Measurements from ENCODE around the gene YIPF4.
A peak's percentile ranks its signal among the peaks of the same experiment; 100 is the strongest.

DNA sequence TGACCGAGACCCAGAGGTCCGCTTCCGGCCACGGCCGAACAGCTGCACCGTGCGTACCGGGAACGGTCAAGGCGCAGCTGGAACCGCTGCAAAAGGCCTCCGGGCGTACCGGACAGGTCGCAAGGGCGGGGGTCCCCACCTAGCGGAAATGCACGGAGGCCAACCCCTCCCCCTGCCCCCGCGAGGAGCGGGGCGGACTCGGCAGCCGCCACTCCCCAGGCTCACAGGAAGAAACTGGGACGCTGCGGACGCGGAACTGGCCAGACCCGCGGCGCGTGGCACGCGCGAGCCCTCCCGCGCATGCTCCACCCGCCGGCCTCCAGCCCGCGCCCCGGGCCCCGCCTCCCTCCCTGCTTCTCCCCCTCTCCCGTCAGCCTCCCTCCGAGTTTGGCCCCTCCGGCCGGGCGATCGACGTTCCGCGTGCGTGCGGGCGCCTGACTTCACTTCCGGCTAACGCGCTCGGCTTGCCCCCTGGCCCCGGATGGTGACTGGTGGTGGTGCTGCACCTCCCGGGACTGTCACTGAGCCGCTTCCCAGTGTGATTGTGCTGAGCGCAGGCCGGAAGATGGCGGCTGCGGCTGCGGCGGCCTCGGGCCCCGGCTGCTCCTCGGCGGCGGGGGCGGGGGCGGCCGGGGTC lies 79.1 kb downstream of the YIPF4 start, which contains the start of gene BIRC6:
- TF ChIP-seq, protein P1, sequence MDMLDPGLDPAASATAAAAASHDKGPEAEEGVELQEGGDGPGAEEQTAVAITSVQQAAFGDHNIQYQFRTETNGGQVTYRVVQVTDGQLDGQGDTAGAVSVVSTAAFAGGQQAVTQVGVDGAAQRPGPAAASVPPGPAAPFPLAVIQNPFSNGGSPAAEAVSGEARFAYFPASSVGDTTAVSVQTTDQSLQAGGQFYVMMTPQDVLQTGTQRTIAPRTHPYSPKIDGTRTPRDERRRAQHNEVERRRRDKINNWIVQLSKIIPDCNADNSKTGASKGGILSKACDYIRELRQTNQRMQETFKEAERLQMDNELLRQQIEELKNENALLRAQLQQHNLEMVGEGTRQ (IDR thresholded peaks at IDR 0.05; ENCODE audit: low read depth, low read length) = peak; percentile 46; the same call in 1 of the 2 replicates
- TF ChIP-seq, protein P2, sequence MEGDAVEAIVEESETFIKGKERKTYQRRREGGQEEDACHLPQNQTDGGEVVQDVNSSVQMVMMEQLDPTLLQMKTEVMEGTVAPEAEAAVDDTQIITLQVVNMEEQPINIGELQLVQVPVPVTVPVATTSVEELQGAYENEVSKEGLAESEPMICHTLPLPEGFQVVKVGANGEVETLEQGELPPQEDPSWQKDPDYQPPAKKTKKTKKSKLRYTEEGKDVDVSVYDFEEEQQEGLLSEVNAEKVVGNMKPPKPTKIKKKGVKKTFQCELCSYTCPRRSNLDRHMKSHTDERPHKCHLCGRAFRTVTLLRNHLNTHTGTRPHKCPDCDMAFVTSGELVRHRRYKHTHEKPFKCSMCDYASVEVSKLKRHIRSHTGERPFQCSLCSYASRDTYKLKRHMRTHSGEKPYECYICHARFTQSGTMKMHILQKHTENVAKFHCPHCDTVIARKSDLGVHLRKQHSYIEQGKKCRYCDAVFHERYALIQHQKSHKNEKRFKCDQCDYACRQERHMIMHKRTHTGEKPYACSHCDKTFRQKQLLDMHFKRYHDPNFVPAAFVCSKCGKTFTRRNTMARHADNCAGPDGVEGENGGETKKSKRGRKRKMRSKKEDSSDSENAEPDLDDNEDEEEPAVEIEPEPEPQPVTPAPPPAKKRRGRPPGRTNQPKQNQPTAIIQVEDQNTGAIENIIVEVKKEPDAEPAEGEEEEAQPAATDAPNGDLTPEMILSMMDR (conservative IDR thresholded peaks at IDR 0.05; ENCODE audit: low read depth, low read length) = no peak
- TF ChIP-seq NFE2L2 (IDR thresholded peaks at IDR 0.05; ENCODE audit: low read depth, low read length) (0 out of 2 replicates have a peak, but pooled peaks have one; percentile 12), SMC3 (IDR thresholded peaks at IDR 0.05; ENCODE audit: low read depth, low read length) (no peak), RAD21 (IDR thresholded peaks at IDR 0.05; ENCODE audit: low read length) (no peak; the same call in 1 of the 2 replicates), POLR2A (IDR thresholded peaks at IDR 0.05; ENCODE audit: low read depth, low read length) (peak; percentile 93), FOS (IDR thresholded peaks at IDR 0.05; ENCODE audit: low read depth, low read length) (0 out of 2 replicates have a peak, but pooled peaks have one; percentile 40), MAFK (IDR thresholded peaks at IDR 0.05; ENCODE audit: low read depth, low read length) (no peak), CEBPB (IDR thresholded peaks at IDR 0.05; ENCODE audit: low read depth, low read length) (no peak), MAZ (IDR thresholded peaks at IDR 0.05; ENCODE audit: borderline replicate concordance, low read depth, low read length) (peak; percentile 99), MXI1 (IDR thresholded peaks at IDR 0.05; ENCODE audit: borderline replicate concordance, low read depth, low read length) (peak; percentile 81), RFX5 (IDR thresholded peaks at IDR 0.05; ENCODE audit: low read depth, low read length) (no peak), RCOR1 (IDR thresholded peaks at IDR 0.05; ENCODE audit: insufficient replicate concordance, low read length) (no peak)
- TF ChIP-seq, protein P3, sequence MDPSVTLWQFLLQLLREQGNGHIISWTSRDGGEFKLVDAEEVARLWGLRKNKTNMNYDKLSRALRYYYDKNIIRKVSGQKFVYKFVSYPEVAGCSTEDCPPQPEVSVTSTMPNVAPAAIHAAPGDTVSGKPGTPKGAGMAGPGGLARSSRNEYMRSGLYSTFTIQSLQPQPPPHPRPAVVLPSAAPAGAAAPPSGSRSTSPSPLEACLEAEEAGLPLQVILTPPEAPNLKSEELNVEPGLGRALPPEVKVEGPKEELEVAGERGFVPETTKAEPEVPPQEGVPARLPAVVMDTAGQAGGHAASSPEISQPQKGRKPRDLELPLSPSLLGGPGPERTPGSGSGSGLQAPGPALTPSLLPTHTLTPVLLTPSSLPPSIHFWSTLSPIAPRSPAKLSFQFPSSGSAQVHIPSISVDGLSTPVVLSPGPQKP (IDR thresholded peaks at IDR 0.05; ENCODE audit: borderline replicate concordance, low read depth, low read length) = 0 out of 2 replicates have a peak, but pooled peaks have one; percentile 8

Measured in IMR-90 (cell line).